BJ (cell line): Measurements from ENCODE around the gene NPAS2. TPM values are rescaled to one million over a fixed set of nuclear protein-coding genes. Genes with fewer than 3 reads are reported as not detected.

Source experiments
- CTCF ChIA-PET: fragments of 350-600 bp; formaldehyde crosslinking; extraction: SDS; loops from one replicate; lab custom pipeline; 2021; ENCODE audit warnings: antibody characterized with exemption, inconsistent platforms; lab: Yijun Ruan, JAX
- POLR2A ChIA-PET: fragments of 300-600 bp; sonication (Branson Sonifier 250); formaldehyde crosslinking; extraction: SDS; loops from one replicate; lab custom pipeline; 2021; ENCODE audit warnings: antibody characterized with exemption; lab: Charles Lee
- DNase-seq: peaks from one replicate; pipeline ENCODE4 v3.0.0-alpha.2; 2011; ENCODE audit warnings: low read depth
- H3K27me3 ChIP-seq: 2 replicates; pipeline ENCODE4 v1.6.0; 2011; ENCODE audit warnings: low read length; ENCODE audit not compliant: control insufficient read depth, insufficient read depth
- H3K36me3 ChIP-seq: 2 replicates; pipeline ENCODE4 v1.5.1; 2011; ENCODE audit warnings: low read length; ENCODE audit not compliant: control insufficient read depth, insufficient read depth
- H3K4me3 ChIP-seq: 2 replicates; pipeline ENCODE4 v1.5.1; 2011; ENCODE audit warnings: low read depth, mild to moderate bottlenecking, control low read depth, low read length
- polyA plus RNA-seq: library from polyadenylated mRNA; depleted of rRNA; stranded (reverse); fragments of >200 nt; gene quantifications from 2 replicates; pipeline ENCODE4 v1.2.3, GENCODE V29; 2011
- TF ChIP-seq, protein P1 (sequence below): IDR thresholded peaks from 2 replicates; pipeline ENCODE4 v1.5.1; 2011; ENCODE audit warnings: low read depth, mild to moderate bottlenecking, control low read depth, inconsistent platforms, low read length, moderate library complexity; ENCODE audit not compliant: insufficient read depth

Gene NPAS2
- polyA plus RNA-seq, 1 experiment: 13.1 TPM

DNA sequence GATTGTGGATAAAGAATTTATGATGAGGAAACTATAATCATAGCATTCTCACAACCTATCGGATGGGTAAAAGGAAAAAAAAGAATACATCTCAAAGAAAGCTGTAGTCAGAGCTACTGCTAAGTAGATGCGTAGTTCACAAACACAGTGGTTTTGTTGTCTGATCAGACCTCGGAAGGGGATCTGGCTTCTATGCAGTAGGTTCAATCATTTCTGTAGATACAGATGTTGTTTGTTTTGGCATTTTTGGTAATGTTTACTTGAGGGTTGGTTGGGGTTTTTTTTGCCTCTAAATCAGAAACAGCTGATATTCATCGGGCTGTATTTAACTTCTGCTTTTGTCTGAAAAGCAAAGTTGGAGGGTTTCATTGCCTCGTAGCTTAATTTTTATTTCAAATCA is 42.1 kb downstream of the NPAS2 start:
- CTCF ChIA-PET: interaction anchor here (1.4 kb wide), 1 partner anchor 34 kb away, joined by 3 read pairs; no protein-coding TSS in a partner anchor
- no peaks in the 10 kb centered on the region for H3K36me3 ChIP-seq
- H3K27me3 ChIP-seq: no peaks in the 10 kb centered on the region
- H3K4me3 ChIP-seq: no peak overlapping the region
- no peak for DNase-seq
- POLR2A ChIA-PET: no interaction called here
- TF ChIP-seq, protein P1, sequence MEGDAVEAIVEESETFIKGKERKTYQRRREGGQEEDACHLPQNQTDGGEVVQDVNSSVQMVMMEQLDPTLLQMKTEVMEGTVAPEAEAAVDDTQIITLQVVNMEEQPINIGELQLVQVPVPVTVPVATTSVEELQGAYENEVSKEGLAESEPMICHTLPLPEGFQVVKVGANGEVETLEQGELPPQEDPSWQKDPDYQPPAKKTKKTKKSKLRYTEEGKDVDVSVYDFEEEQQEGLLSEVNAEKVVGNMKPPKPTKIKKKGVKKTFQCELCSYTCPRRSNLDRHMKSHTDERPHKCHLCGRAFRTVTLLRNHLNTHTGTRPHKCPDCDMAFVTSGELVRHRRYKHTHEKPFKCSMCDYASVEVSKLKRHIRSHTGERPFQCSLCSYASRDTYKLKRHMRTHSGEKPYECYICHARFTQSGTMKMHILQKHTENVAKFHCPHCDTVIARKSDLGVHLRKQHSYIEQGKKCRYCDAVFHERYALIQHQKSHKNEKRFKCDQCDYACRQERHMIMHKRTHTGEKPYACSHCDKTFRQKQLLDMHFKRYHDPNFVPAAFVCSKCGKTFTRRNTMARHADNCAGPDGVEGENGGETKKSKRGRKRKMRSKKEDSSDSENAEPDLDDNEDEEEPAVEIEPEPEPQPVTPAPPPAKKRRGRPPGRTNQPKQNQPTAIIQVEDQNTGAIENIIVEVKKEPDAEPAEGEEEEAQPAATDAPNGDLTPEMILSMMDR: no peak

DNA sequence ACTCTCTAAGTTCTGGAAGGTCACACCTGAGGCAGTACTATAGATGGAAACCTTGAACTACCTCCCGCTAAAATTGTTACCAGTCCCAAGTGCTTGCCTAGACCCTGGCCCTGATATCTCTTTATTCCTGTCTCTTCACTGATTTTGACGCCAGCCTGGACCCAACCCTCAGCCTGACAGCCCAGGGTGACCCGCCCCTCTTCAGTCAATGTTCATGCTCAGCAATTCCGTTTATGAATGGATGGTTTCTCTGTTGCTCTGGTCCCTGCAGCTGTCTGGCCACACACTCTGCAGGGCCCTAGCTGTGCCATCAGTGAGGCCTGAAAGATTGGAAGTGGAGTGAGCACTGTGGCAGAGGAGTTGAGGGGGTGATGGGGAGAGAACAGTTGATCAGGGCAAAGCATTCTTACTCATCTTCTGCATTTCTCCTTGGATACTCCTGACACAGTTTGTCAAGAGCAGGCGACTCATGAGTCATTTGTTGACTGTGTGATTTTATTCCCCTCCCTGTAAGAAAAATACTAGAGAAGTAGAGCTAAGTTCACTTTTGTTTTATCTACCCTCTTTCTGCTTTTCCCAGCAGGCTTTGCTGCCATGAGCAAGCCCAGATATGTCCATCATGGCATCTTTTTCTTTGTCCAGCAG is 46.0 kb downstream of the NPAS2 start:
- ChIA-PET POLR2A (interaction anchor here (0.6 kb wide), 1 partner anchor 9 kb away, joined by 15 read pairs; no protein-coding TSS in a partner anchor), CTCF (interaction anchor here (1.2 kb wide), 1 partner anchor 13 kb away, joined by 3 read pairs; no protein-coding TSS in a partner anchor)
- no peaks in the 10 kb centered on the region for H3K27me3 ChIP-seq
- no peak overlapping the region for H3K4me3 ChIP-seq
- peak; percentile 31 for DNase-seq
- 0 out of 2 replicates have a peak, but pooled peaks cover 1% of the 10 kb centered on the region for H3K36me3 ChIP-seq
- TF ChIP-seq, protein P1: no peak

DNA sequence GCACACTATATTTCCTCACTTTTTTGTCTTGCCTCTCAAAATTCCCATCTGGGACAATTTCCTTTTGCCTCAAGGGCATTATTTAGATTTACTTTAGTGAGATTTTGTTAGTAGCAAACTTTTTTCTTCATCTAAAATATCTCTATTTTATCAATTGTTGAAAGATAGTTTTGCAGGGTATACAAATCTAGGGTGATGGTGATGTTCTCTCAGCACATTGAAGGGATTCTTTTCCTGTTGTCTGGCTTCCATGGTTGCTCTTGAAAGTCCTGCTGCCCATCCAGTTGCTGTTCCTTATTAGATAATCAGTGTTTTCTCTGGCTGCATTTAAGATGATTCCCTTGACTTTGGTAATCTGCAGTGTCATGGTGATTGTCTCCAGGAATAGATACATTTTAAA is 48.1 kb downstream of the NPAS2 start:
- ChIA-PET POLR2A (no interaction called here), CTCF (no interaction called here)
- H3K36me3 ChIP-seq: 0 out of 2 replicates have a peak, but pooled peaks cover 1% of the 10 kb centered on the region
- H3K4me3 ChIP-seq: no peak overlapping the region
- TF ChIP-seq, protein P1: no peak
- no peaks in the 10 kb centered on the region for H3K27me3 ChIP-seq
- DNase-seq: no peak

DNA sequence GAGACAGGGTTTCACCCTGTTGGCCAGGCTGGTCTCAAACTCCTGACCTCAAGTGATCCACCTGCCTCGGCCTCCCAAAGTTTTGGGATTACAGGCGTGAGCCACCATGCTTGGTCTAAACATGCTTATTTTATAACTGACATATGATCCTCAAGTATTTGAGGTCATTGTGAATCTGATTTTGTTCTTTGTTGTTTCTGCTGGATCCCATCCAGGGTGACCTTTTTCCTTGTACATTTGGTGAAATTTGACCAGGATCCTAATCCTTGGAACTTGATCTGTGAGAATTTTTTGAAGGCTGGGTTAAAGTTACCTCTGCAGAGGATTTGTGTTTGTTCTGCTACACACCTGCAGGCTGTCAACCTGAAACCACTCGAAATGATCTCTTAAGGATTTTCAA is 49.2 kb downstream of the NPAS2 start:
- ChIA-PET CTCF (no interaction called here), POLR2A (no interaction called here)
- DNase-seq: no peak
- H3K4me3 ChIP-seq: no peak overlapping the region
- no peaks in the 10 kb centered on the region for H3K27me3 ChIP-seq
- H3K36me3 ChIP-seq: 0 out of 2 replicates have a peak, but pooled peaks cover 1% of the 10 kb centered on the region
- TF ChIP-seq, protein P1: no peak

DNA sequence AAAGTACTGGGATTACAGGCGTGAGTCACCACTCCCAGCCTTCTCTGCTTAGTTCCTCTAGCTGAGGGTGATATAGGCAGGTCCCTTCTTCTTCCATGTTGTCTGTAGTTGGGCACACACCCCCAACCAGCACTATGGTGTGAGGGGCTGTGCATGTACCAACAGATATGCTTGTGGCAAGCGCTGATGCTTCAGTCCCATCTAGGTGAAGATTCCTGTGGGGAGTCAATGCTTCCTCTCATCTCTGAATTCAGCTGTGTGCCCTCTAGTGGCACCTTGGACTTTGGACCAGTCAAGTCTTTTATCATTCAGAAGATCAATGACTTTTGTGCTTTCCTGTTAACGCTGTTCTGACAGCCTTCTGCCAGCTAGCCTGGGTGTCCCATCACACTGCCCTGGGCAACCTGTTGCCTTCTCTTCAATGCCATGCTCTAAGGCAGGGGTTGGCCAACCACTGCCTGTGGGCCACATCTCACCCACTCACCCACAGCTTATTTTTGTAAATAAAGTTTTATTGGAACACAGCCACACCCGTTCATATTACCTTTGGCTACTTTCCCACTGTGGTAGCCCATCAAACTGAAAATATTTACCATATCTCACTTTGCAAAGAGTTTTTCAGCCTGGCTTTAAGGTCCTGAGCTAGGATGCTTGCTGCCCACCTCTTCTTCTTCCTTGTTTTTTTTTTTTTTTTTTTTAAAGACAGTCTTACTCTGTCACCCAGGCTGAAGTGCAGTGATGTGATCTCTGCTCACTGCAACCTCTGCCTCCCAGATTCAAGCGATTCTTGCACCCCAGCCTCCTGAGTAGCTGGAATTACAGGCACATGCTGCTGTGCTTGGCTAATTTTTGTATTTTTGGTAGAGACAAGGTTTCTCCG is 51.0 kb downstream of the NPAS2 start:
- no peaks in the 10 kb centered on the region for H3K27me3 ChIP-seq
- POLR2A ChIA-PET: no interaction called here
- H3K36me3 ChIP-seq: 0 out of 2 replicates have a peak, but pooled peaks cover 1% of the 10 kb centered on the region
- no peak overlapping the region for H3K4me3 ChIP-seq
- no peak for DNase-seq
- TF ChIP-seq, protein P1: peak; percentile 20; the same call in 1 of the 2 replicates
- CTCF ChIA-PET: interaction anchor here (0.7 to 1.1 kb wide), 4 partner anchors 10 to 261 kb away, joined by 3 to 4 read pairs (median 3); no protein-coding TSS in a partner anchor
